Ovary (tissue), 3 donors: ENCODE data around the gene CNN3.

Experiments used
- CTCF ChIP-seq, 3 donors: fragments of 450-650 bp in 2 of 3; fragments of 200-600 bp in 1 of 3; IDR thresholded peaks; one replicate each; pipeline versions ENCODE4 v1.5.1 to v1.8.0; 2016 to 2022; ENCODE audit warnings: antibody characterized with exemption in 3 of 3, mild to moderate bottlenecking in 1 of 3
- EP300 ChIP-seq: sonication (generic); formaldehyde crosslinking; IDR thresholded peaks from one replicate; pipeline ENCODE4 v1.6.1; 2017; ENCODE audit warnings: antibody characterized with exemption
- donor health status: DM: no; HTN: no; CAD: no.

- TF ChIP-seq CTCF (IDR thresholded peaks at IDR 0.05) (no peak), EP300 (no peak)
Measured at GRCh38 chr1:94940738-94941137, 13.8 kb upstream of the CNN3 start.
